ENCODE results near the gene LBX2. TPM values are rescaled to one million over a fixed set of nuclear protein-coding genes. Genes with fewer than 3 reads are reported as not detected.

LBX2 gene, protein sequence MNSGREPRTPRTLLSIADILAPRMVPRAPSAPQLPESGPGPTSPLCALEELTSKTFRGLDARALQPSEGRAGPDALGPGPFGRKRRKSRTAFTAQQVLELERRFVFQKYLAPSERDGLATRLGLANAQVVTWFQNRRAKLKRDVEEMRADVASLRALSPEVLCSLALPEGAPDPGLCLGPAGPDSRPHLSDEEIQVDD
- 0.49 and 0.80 TPM in 2 replicates for total RNA-seq
- 1.7 TPM in 1 of 2 replicates, not detected in the other for polyA plus RNA-seq

DNA sequence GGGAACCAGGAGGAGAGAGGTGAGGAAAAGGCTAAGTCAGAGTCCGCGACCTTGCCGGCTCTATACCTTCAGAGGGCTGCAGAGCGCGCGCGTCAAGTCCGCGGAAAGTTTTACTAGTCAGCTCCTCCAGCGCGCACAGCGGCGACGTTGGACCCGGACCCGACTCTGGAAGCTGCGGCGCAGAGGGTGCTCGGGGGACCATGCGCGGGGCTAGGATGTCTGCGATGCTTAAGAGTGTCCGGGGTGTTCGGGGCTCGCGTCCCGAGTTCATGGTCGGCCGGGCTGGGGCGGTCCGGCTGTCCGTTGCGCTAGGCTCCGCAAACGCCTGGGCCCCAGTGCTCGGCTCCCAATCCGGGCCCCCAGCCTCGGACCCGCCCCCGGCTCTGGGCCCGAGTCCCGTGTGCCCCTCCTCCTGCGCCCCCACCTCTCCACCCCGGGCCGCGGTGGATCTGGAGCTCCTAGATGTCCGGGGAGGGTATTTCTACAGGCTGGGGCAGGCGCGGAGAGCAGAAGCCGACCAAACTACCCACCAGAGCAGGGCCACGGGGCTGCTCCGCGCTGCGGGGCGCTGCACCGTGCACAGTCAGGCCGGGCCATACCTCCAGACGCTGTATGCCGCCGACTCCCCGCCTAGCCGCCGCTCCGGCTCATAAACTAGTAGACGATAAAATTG, at the start of gene LBX2:
TSS of gene LBX2 (minus strand) at position 337 of the 673 bp plus-strand sequence. CDS start at position 271, 66 bp downstream.
- Histone ChIP-seq H3K9me3 (ENCODE audit: low read depth) (no peaks in the 10 kb centered on the region), H3K4me3 (peak within 1 kb of the TSS; percentile 28), H3K4me1 (ENCODE audit: low read depth) (peaks cover 17% of the 10 kb centered on the region), H3K27me3 (peaks cover 96% of the 10 kb centered on the region), H3K36me3 (no peaks in the 10 kb centered on the region), H3K27ac (no peak within 1 kb of the TSS)
- peak; percentile 32 to 47 for DNase-seq (ENCODE audit: low read depth in 1 of 2, low spot score in 1 of 2)
- TF ChIP-seq, protein P1, sequence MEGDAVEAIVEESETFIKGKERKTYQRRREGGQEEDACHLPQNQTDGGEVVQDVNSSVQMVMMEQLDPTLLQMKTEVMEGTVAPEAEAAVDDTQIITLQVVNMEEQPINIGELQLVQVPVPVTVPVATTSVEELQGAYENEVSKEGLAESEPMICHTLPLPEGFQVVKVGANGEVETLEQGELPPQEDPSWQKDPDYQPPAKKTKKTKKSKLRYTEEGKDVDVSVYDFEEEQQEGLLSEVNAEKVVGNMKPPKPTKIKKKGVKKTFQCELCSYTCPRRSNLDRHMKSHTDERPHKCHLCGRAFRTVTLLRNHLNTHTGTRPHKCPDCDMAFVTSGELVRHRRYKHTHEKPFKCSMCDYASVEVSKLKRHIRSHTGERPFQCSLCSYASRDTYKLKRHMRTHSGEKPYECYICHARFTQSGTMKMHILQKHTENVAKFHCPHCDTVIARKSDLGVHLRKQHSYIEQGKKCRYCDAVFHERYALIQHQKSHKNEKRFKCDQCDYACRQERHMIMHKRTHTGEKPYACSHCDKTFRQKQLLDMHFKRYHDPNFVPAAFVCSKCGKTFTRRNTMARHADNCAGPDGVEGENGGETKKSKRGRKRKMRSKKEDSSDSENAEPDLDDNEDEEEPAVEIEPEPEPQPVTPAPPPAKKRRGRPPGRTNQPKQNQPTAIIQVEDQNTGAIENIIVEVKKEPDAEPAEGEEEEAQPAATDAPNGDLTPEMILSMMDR (IDR thresholded peaks at IDR 0.05; ENCODE audit: low read depth, low read length), result no peak

DNA sequence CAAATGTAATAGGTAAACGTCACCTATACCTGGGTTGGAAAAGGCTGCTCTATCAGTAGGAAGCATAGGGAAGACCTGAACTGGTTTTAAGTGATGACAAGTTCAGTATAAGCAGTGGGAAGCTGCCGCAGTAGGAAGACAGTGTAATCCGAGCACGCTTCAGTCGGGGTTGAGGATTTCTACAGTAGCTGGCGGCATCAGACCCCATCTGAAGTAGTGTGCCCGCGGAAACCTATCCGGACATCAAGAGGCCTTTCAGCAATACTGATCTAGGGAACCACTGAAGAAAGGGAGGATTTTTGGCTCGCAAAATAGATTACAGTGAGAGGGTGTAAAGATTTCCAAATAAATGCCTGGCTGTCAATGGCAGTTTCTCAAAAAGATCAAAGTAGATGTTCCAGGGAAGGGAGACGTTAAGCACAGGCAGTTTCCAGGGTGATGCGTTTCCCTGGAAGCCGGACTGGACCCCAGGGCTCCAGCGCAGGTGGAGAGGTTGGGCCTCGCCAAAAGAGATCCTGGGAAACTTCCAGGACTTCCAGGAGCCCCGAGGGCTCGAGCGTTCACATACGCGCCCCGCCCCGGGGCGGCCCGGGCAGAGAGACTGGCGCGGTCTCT, 49.0 kb upstream of the LBX2 start:
- H3K27ac ChIP-seq, result no peak overlapping the region
- peaks cover 24% of the 10 kb centered on the region for H3K27me3 ChIP-seq
- no peaks in the 10 kb centered on the region for H3K9me3 ChIP-seq (ENCODE audit: low read depth)
- TF ChIP-seq, protein P1 (IDR thresholded peaks at IDR 0.05; ENCODE audit: low read depth, low read length), result no peak
- DNase-seq (ENCODE audit: low read depth in 1 of 2, low spot score in 1 of 2), result peak in 1 of 2 donors; percentile 25
- peak overlapping the region; percentile 44 for H3K4me3 ChIP-seq
- H3K4me1 ChIP-seq (ENCODE audit: low read depth), result peaks cover 8% of the 10 kb centered on the region
- H3K36me3 ChIP-seq, result no peaks in the 10 kb centered on the region

DNA sequence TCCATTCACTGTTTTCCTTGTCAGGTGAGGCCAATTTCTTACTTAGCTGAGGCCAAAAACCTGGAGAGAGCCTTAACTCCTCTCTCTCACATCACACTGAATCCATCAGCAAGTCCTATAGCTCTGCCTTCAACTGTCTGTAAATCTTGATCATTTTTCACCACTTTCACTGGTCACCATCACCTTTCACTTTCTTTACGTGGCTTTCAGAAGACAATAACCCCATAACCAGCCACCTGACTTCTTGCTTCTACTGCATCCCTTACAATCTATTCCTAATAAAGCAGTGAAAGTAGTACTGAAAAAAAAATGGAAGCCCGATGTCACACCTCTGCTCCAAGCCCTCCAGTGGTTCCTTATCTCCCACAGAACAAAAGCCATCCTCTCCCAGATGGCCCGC, 46.6 kb upstream of the LBX2 start:
- Histone ChIP-seq H3K27me3 (peaks cover 23% of the 10 kb centered on the region), H3K4me1 (ENCODE audit: low read depth) (no peaks in the 10 kb centered on the region), H3K4me3 (no peak overlapping the region), H3K9me3 (ENCODE audit: low read depth) (no peaks in the 10 kb centered on the region), H3K36me3 (no peaks in the 10 kb centered on the region), H3K27ac (no peak overlapping the region)
- DNase-seq (ENCODE audit: low read depth in 1 of 2, low spot score in 1 of 2), result no peak
- TF ChIP-seq, protein P1 (IDR thresholded peaks at IDR 0.05; ENCODE audit: low read depth, low read length), result no peak

DNA sequence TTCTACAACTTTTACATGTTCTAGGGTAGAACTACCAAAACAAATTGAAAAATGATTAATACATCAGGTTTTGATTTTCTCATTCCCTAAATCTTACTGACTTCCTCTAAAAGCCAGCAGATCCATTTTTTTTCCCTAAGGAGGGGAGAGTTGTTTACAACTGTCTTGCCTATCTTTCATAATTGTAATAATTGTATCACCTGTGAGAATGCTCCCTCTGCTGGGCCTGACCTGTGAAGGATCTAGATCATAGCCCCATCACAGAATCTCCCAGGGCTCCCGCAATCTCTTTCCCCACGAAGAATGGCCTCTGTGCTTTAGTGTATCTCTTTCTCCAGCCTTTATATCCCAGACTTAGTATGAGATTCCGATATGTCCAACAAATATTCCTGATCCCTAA, 45.2 kb upstream of the LBX2 start:
- H3K27me3 ChIP-seq, result peaks cover 11% of the 10 kb centered on the region
- no peaks in the 10 kb centered on the region for H3K36me3 ChIP-seq
- no peaks in the 10 kb centered on the region for H3K4me1 ChIP-seq (ENCODE audit: low read depth)
- no peak overlapping the region for H3K27ac ChIP-seq
- TF ChIP-seq, protein P1 (IDR thresholded peaks at IDR 0.05; ENCODE audit: low read depth, low read length), result no peak
- no peaks in the 10 kb centered on the region for H3K9me3 ChIP-seq (ENCODE audit: low read depth)
- DNase-seq (ENCODE audit: low read depth in 1 of 2, low spot score in 1 of 2), result no peak
- no peak overlapping the region for H3K4me3 ChIP-seq

DNA sequence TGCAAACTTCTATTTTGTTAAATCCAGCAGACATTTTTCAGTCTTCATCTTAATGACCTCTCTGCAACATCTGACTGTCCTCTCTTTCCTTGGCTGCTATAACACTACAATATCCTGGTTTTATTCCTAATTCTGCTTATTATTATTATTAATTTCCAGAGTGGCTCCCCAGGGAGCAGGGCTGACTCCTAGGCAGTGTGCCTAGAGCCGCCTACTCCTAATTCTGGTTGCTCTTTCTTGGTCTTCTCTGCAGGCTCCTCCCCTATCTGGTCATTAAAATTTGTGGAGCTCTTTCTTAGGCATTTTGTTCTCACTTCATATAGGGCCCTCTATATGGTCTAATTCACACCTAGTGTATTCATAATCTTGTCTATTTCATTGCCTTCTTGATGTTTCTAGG, 43.6 kb upstream of the LBX2 start:
- no peaks in the 10 kb centered on the region for H3K9me3 ChIP-seq (ENCODE audit: low read depth)
- H3K27ac ChIP-seq, result no peak overlapping the region
- H3K27me3 ChIP-seq, result peaks cover 4% of the 10 kb centered on the region
- no peak for DNase-seq (ENCODE audit: low read depth in 1 of 2, low spot score in 1 of 2)
- no peaks in the 10 kb centered on the region for H3K36me3 ChIP-seq
- TF ChIP-seq, protein P1 (IDR thresholded peaks at IDR 0.05; ENCODE audit: low read depth, low read length), result no peak
- no peaks in the 10 kb centered on the region for H3K4me1 ChIP-seq (ENCODE audit: low read depth)
- no peak overlapping the region for H3K4me3 ChIP-seq

All from cardiac muscle cell (in vitro differentiated cells and primary cell).